Measurements from ENCODE around the gene AVL9.

AVL9 gene

GRCh38 chr7:32536585-32536984 lies 41.3 kb downstream of the AVL9 start:
- H3K9me3 ChIP-seq (ENCODE audit: control insufficient read depth in 1 of 2, low read length in 2 of 2): no peaks in the 10 kb centered on the region
- H3K36me3 ChIP-seq (ENCODE audit: control insufficient read depth in 1 of 2, insufficient read depth in 2 of 2, low read length in 2 of 2): peaks cover 0 to 3% of the 10 kb centered on the region in 2 donors
- H3K4me1 ChIP-seq (ENCODE audit: control insufficient read depth in 1 of 2, insufficient read depth in 2 of 2, low read length in 2 of 2): no peaks in the 10 kb centered on the region
- no peak overlapping the region for H3K27ac ChIP-seq (ENCODE audit: low read length)
- H3K27me3 ChIP-seq (ENCODE audit: low read depth, low read length): no peaks in the 10 kb centered on the region
- no peak overlapping the region for H3K4me3 ChIP-seq (ENCODE audit: low read depth in 1 of 2, low read length in 2 of 2)

- Histone ChIP-seq H3K27me3 (ENCODE audit: low read depth, low read length) (no peaks in the 10 kb centered on the region), H3K4me3 (ENCODE audit: low read depth in 1 of 2, low read length in 2 of 2) (no peak overlapping the region), H3K36me3 (ENCODE audit: control insufficient read depth in 1 of 2, insufficient read depth in 2 of 2, low read length in 2 of 2) (peaks cover 0 to under 1% of the 10 kb centered on the region in 2 donors), H3K27ac (ENCODE audit: low read length) (no peak overlapping the region), H3K4me1 (ENCODE audit: control insufficient read depth in 1 of 2, insufficient read depth in 2 of 2, low read length in 2 of 2) (no peaks in the 10 kb centered on the region), H3K9me3 (ENCODE audit: control insufficient read depth in 1 of 2, low read length in 2 of 2) (no peaks in the 10 kb centered on the region)
Measured at GRCh38 chr7:32537760-32538159, 42.5 kb downstream of the AVL9 start.

GRCh38 chr7:32539366-32539765 lies 44.1 kb downstream of the AVL9 start:
- peaks cover 9 to 11% of the 10 kb centered on the region in 2 donors for H3K36me3 ChIP-seq (ENCODE audit: control insufficient read depth in 1 of 2, insufficient read depth in 2 of 2, low read length in 2 of 2)
- H3K4me1 ChIP-seq (ENCODE audit: control insufficient read depth in 1 of 2, insufficient read depth in 2 of 2, low read length in 2 of 2): no peaks in the 10 kb centered on the region
- no peak overlapping the region for H3K27ac ChIP-seq (ENCODE audit: low read length)
- no peaks in the 10 kb centered on the region for H3K27me3 ChIP-seq (ENCODE audit: low read depth, low read length)
- H3K9me3 ChIP-seq (ENCODE audit: control insufficient read depth in 1 of 2, low read length in 2 of 2): no peaks in the 10 kb centered on the region
- H3K4me3 ChIP-seq (ENCODE audit: low read depth in 1 of 2, low read length in 2 of 2): no peak overlapping the region

- Histone ChIP-seq H3K27ac (ENCODE audit: low read length) (no peak overlapping the region), H3K36me3 (ENCODE audit: control insufficient read depth in 1 of 2, insufficient read depth in 2 of 2, low read length in 2 of 2) (peaks cover 9 to 15% of the 10 kb centered on the region in 2 donors), H3K4me1 (ENCODE audit: control insufficient read depth in 1 of 2, insufficient read depth in 2 of 2, low read length in 2 of 2) (no peaks in the 10 kb centered on the region), H3K9me3 (ENCODE audit: control insufficient read depth in 1 of 2, low read length in 2 of 2) (no peaks in the 10 kb centered on the region), H3K27me3 (ENCODE audit: low read depth, low read length) (no peaks in the 10 kb centered on the region), H3K4me3 (ENCODE audit: low read depth in 1 of 2, low read length in 2 of 2) (no peak overlapping the region)
Measured at GRCh38 chr7:32539919-32540531, 44.7 kb downstream of the AVL9 start.

GRCh38 chr7:32542595-32542994 lies 47.3 kb downstream of the AVL9 start:
- peaks cover 16 to 26% of the 10 kb centered on the region in 2 donors for H3K36me3 ChIP-seq (ENCODE audit: control insufficient read depth in 1 of 2, insufficient read depth in 2 of 2, low read length in 2 of 2)

GRCh38 chr7:32559480-32559879 lies 64.2 kb downstream of the AVL9 start:
- Histone ChIP-seq H3K27me3 (ENCODE audit: low read depth, low read length) (no peaks in the 10 kb centered on the region), H3K4me1 (ENCODE audit: control insufficient read depth in 1 of 2, insufficient read depth in 2 of 2, low read length in 2 of 2) (no peaks in the 10 kb centered on the region), H3K4me3 (ENCODE audit: low read depth in 1 of 2, low read length in 2 of 2) (no peak overlapping the region), H3K9me3 (ENCODE audit: control insufficient read depth in 1 of 2, low read length in 2 of 2) (no peaks in the 10 kb centered on the region), H3K27ac (ENCODE audit: low read length) (no peak overlapping the region), H3K36me3 (ENCODE audit: control insufficient read depth in 1 of 2, insufficient read depth in 2 of 2, low read length in 2 of 2) (peaks cover 24 to 38% of the 10 kb centered on the region in 2 donors)

More at GRCh38 chr7:32542595-32542994, 47.3 kb downstream of the AVL9 start:
- Histone ChIP-seq H3K4me1 (ENCODE audit: control insufficient read depth in 1 of 2, insufficient read depth in 2 of 2, low read length in 2 of 2) (no peaks in the 10 kb centered on the region), H3K9me3 (ENCODE audit: control insufficient read depth in 1 of 2, low read length in 2 of 2) (no peaks in the 10 kb centered on the region), H3K4me3 (ENCODE audit: low read depth in 1 of 2, low read length in 2 of 2) (no peak overlapping the region), H3K27me3 (ENCODE audit: low read depth, low read length) (no peaks in the 10 kb centered on the region), H3K27ac (ENCODE audit: low read length) (no peak overlapping the region)

GRCh38 chr7:32560075-32560474 lies 64.8 kb downstream of the AVL9 start:
- Histone ChIP-seq H3K9me3 (ENCODE audit: control insufficient read depth in 1 of 2, low read length in 2 of 2) (no peaks in the 10 kb centered on the region), H3K27ac (ENCODE audit: low read length) (no peak overlapping the region), H3K36me3 (ENCODE audit: control insufficient read depth in 1 of 2, insufficient read depth in 2 of 2, low read length in 2 of 2) (peaks cover 20 to 33% of the 10 kb centered on the region in 2 donors), H3K27me3 (ENCODE audit: low read depth, low read length) (no peaks in the 10 kb centered on the region), H3K4me1 (ENCODE audit: control insufficient read depth in 1 of 2, insufficient read depth in 2 of 2, low read length in 2 of 2) (no peaks in the 10 kb centered on the region), H3K4me3 (ENCODE audit: low read depth in 1 of 2, low read length in 2 of 2) (no peak overlapping the region)

GRCh38 chr7:32561613-32562012 lies 66.3 kb downstream of the AVL9 start:
- Histone ChIP-seq H3K27ac (ENCODE audit: low read length) (no peak overlapping the region), H3K4me3 (ENCODE audit: low read depth in 1 of 2, low read length in 2 of 2) (no peak overlapping the region), H3K36me3 (ENCODE audit: control insufficient read depth in 1 of 2, insufficient read depth in 2 of 2, low read length in 2 of 2) (peaks cover 20 to 32% of the 10 kb centered on the region in 2 donors), H3K9me3 (ENCODE audit: control insufficient read depth in 1 of 2, low read length in 2 of 2) (no peaks in the 10 kb centered on the region), H3K27me3 (ENCODE audit: low read depth, low read length) (no peaks in the 10 kb centered on the region), H3K4me1 (ENCODE audit: control insufficient read depth in 1 of 2, insufficient read depth in 2 of 2, low read length in 2 of 2) (no peaks in the 10 kb centered on the region)

- Histone ChIP-seq H3K27ac (ENCODE audit: low read length) (no peak overlapping the region), H3K27me3 (ENCODE audit: low read depth, low read length) (no peaks in the 10 kb centered on the region), H3K36me3 (ENCODE audit: control insufficient read depth in 1 of 2, insufficient read depth in 2 of 2, low read length in 2 of 2) (peaks cover 9 to 20% of the 10 kb centered on the region in 2 donors), H3K9me3 (ENCODE audit: control insufficient read depth in 1 of 2, low read length in 2 of 2) (no peaks in the 10 kb centered on the region), H3K4me1 (ENCODE audit: control insufficient read depth in 1 of 2, insufficient read depth in 2 of 2, low read length in 2 of 2) (no peaks in the 10 kb centered on the region), H3K4me3 (ENCODE audit: low read depth in 1 of 2, low read length in 2 of 2) (no peak overlapping the region)
Measured at GRCh38 chr7:32564542-32564941, 69.3 kb downstream of the AVL9 start.

- Histone ChIP-seq H3K9me3 (ENCODE audit: control insufficient read depth in 1 of 2, low read length in 2 of 2) (no peaks in the 10 kb centered on the region), H3K36me3 (ENCODE audit: control insufficient read depth in 1 of 2, insufficient read depth in 2 of 2, low read length in 2 of 2) (peaks cover 6 to 25% of the 10 kb centered on the region in 2 donors), H3K4me1 (ENCODE audit: control insufficient read depth in 1 of 2, insufficient read depth in 2 of 2, low read length in 2 of 2) (no peaks in the 10 kb centered on the region), H3K27me3 (ENCODE audit: low read depth, low read length) (no peaks in the 10 kb centered on the region), H3K27ac (ENCODE audit: low read length) (no peak overlapping the region), H3K4me3 (ENCODE audit: low read depth in 1 of 2, low read length in 2 of 2) (no peak overlapping the region)
Measured at GRCh38 chr7:32569388-32570289, 74.3 kb downstream of the AVL9 start.

- H3K27ac ChIP-seq (ENCODE audit: low read length): no peak overlapping the region
- H3K9me3 ChIP-seq (ENCODE audit: control insufficient read depth in 1 of 2, low read length in 2 of 2): no peaks in the 10 kb centered on the region
- no peak overlapping the region for H3K4me3 ChIP-seq (ENCODE audit: low read depth in 1 of 2, low read length in 2 of 2)
- H3K4me1 ChIP-seq (ENCODE audit: control insufficient read depth in 1 of 2, insufficient read depth in 2 of 2, low read length in 2 of 2): no peaks in the 10 kb centered on the region
- peaks cover 19 to 60% of the 10 kb centered on the region in 2 donors for H3K36me3 ChIP-seq (ENCODE audit: control insufficient read depth in 1 of 2, insufficient read depth in 2 of 2, low read length in 2 of 2)
- H3K27me3 ChIP-seq (ENCODE audit: low read depth, low read length): no peaks in the 10 kb centered on the region
Measured at GRCh38 chr7:32573110-32573687, 77.9 kb downstream of the AVL9 start.
